IPS-18c (cell line): Measurements from ENCODE around the gene LAYN.
A peak's percentile ranks its signal among the peaks of the same experiment; 100 is the strongest.

Source experiments
- H3K4me3 ChIP-seq: 2 replicates; pipeline ENCODE4 v1.7.0; 2013; ENCODE audit warnings: low read depth, mild to moderate bottlenecking, low read length, moderate library complexity; ENCODE audit not compliant: insufficient read depth
- H3K9me3 ChIP-seq: one replicate; pipeline ENCODE4 v1.6.1; 2013; ENCODE audit warnings: mild to moderate bottlenecking, low read length, moderate library complexity; ENCODE audit not compliant: control insufficient read depth, insufficient read depth

LAYN gene

GRCh38 chr11:111540114-111540936 lies at the start of gene LAYN:
Gene LAYN, plus strand, starts transcription at chr11:111540720. Its CDS starts 124 bp downstream, at chr11:111540844.
- peaks cover 2% of the 10 kb centered on the region for H3K9me3 ChIP-seq
- H3K4me3 ChIP-seq: peak within 1 kb of the TSS; percentile 71

DNA sequence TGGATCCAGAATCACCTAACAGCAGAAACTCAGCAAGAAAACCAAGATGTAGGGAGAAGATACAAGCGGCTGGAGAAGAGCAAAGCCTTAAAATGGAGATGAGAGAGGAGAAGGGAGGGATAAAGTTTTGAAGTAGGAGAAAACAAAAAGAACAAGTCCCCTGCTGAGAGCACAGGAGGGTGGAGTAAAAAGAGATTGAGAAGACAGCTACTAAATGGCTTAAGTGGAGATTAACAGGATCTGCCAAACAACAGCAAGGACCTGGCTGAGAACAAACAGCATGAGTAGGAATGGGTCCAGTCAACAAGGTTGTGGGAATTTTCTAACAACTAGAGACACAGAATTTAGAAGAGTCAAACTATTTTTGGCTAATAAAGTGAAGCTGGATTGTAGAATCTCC lies 46.5 kb upstream of the LAYN start:
- Histone ChIP-seq H3K9me3 (no peaks in the 10 kb centered on the region), H3K4me3 (no peak overlapping the region)

GRCh38 chr11:111499483-111499882 lies 41.0 kb upstream of the LAYN start:
- no peak overlapping the region for H3K4me3 ChIP-seq
- H3K9me3 ChIP-seq: no peaks in the 10 kb centered on the region

DNA sequence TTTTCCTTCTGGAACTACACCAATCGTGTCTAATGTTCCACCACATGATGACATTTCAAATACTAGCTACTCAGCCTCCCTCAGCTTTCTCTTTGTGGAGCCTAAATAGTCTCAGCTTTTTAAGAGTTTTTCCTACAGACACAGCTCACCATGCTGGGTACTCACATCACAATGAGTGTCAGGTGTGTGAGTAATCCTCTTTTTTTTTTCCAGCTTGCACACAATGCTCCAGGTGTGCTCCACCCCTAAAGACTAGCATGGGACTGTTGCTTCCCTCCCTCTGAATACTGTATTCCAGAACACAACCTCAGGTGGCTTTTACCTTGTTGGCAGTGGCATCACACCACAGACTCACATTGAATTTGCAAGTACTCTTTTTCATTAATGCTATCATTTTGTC lies 40.0 kb upstream of the LAYN start:
- no peaks in the 10 kb centered on the region for H3K9me3 ChIP-seq
- no peak overlapping the region for H3K4me3 ChIP-seq

GRCh38 chr11:111502611-111503010 lies 37.9 kb upstream of the LAYN start:
- H3K9me3 ChIP-seq: no peaks in the 10 kb centered on the region
- no peak overlapping the region for H3K4me3 ChIP-seq

- no peak overlapping the region for H3K4me3 ChIP-seq
- H3K9me3 ChIP-seq: no peaks in the 10 kb centered on the region
Observed at GRCh38 chr11:111510311-111510710, 30.2 kb upstream of the LAYN start.

DNA sequence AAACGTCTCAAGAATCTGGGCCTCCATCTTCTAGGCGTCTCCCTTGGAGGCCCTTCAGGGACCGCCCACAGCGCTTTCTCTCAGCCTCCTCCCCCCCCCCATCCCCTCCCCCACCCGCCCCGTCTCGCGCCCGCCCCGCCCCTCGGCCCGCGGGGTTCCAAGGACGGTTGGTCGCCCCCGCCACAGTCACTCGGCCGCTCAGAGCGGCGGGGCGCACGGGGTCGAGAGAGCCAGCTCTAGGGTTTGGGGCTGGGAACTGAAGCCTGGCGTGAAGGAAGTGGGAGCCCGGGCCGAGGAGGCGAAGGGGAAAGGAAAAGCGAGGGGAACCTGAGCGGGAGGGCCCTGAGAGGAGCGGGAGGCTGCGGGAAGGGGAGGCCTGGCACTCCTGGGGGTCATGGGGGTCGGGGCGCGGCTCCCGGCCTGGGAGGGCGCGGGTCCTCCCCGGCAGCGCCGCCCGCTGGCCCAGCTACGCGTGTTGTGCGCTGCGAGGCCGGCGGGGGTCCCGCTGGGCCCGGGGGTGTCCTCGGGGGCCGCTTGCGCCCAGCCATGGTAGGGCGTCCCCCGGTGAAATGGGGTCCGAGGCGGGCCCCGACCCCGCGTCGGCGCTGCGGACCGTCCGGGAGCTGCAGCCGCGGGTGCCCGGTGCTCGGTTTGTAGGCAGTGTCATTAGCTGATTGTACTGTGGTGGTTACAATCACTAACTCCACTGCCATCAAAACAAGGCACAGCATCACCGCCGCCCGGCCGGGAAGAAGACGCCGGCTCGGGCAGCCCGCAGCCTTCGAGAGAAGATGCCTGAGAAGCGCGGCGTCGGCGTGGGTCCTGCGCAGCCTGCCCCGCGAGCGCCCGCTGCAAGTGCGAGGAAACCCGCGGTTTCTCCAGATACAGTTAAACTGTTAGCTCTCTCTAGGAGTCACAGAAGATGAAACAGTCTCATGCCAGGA lies 28.0 kb upstream of the LAYN start, which contains the start of gene BTG4:
TSS of gene BTG4 (minus strand) at position 91 of the 944 bp plus-strand sequence. CDS start 13,610 bp downstream, outside the sequence.
- Histone ChIP-seq H3K9me3 (no peaks in the 10 kb centered on the region), H3K4me3 (peak within 1 kb of the TSS; percentile 53; the same call in 1 of the 2 replicates)

DNA sequence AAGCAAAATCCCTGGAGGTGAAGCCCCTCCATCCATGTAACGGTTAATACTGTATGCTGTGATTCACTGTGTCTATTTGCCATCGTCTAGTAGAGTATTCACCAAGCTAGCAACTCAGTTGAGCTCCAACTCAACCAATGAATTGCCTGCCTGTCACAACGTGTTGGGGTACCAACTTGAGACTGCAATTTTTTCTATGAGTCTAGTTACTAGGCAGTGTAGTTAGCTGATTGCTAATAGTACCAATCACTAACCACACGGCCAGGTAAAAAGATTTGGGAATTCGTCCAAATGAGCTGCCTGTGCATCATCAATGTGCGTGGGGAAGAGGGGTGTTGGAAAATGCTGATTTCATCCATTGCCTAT lies 27.3 kb upstream of the LAYN start:
- peak overlapping the region; percentile 53; the same call in 1 of the 2 replicates for H3K4me3 ChIP-seq
- H3K9me3 ChIP-seq: no peaks in the 10 kb centered on the region

GRCh38 chr11:111514216-111515031 lies 26.1 kb upstream of the LAYN start, which contains the start of gene HOATZ:
Gene HOATZ, plus strand, starts transcription at chr11:111514778. Its CDS starts 7 bp downstream, at chr11:111514785.
- Histone ChIP-seq H3K9me3 (no peaks in the 10 kb centered on the region), H3K4me3 (peak within 1 kb of the TSS; percentile 36; the same call in 1 of the 2 replicates)

- no peak overlapping the region for H3K4me3 ChIP-seq
- no peaks in the 10 kb centered on the region for H3K9me3 ChIP-seq
Observed at GRCh38 chr11:111515591-111515990, 24.9 kb upstream of the LAYN start.

DNA sequence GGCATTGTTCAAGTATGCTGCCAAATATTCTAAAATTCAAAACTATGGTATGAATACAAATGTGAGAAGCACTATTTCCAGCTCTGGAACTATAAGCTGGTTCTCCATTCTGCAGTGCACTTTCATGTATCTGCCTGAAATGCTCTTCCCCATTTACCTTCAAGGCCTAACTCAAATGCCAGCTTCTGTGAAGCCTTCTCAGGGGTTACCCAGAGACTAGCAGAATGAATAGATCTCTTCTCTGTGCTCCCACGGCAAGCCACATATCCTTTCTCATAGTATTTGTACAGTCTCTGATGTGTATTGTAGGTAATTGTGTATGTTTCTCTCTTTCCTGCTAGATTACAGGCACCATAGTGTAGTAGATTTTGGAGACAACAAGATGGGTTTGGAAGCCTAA lies 21.9 kb upstream of the LAYN start:
- Histone ChIP-seq H3K9me3 (no peaks in the 10 kb centered on the region), H3K4me3 (no peak overlapping the region)

DNA sequence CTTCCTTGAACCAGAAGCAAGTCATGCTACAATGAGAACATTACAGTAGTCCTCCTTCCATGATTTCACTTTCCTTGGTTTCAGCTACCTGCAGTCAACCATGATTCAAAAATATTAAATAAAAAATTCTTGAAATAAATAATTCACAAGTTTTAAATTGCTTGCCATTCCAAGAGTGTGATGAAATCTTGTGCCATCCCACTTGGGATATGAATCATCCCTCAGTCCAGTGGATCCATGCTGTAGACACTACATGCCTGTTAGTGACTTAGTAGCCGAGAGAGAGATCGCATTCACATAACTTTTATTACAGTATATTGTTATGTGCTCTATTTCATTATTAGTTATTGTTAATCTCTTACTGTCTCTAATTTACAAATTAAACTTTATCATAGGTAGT lies 20.0 kb upstream of the LAYN start:
- no peak overlapping the region for H3K4me3 ChIP-seq
- H3K9me3 ChIP-seq: no peaks in the 10 kb centered on the region

- H3K9me3 ChIP-seq: no peaks in the 10 kb centered on the region
- no peak overlapping the region for H3K4me3 ChIP-seq
Observed at GRCh38 chr11:111521135-111521534, 19.4 kb upstream of the LAYN start.

GRCh38 chr11:111522426-111522825 lies 18.1 kb upstream of the LAYN start:
- H3K9me3 ChIP-seq: no peaks in the 10 kb centered on the region
- H3K4me3 ChIP-seq: no peak overlapping the region

DNA sequence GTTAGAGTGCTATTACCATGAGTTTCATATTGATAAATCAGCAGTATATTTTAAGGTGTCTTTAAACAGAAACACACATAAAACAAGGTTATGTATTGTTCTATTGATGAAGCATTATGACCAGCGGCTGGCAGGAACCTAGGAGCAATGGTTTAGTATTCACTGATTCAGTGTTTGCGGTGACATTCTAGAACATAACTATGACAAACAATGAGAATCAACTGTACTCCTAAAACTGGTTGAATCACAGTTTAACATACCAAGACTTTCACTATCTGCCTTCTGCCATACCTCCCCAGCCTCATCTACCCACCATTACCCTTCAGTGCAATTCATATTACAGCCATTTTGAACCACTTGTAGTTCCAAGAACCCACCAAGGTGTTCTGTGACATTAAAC lies 17.2 kb upstream of the LAYN start:
- no peaks in the 10 kb centered on the region for H3K9me3 ChIP-seq
- H3K4me3 ChIP-seq: no peak overlapping the region

DNA sequence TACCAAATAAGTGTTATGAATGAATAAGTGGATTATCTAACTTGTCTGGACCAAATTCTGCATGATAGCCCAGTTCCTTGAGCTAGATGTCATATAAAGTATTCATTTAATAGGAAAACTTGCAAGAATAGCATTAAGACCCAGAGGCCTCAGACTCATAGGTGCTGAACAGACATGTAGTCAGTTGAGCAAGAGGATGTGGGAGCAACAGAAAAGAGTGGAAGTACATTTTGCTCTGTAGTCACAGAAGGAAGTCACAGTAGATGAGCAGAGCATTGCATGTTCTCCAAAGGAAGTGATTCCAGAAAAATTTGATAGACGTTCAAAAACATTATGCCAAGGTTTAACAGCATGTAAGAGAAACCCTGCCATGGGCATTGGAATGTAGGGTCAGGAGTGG lies 16.5 kb upstream of the LAYN start:
- H3K4me3 ChIP-seq: no peak overlapping the region
- no peaks in the 10 kb centered on the region for H3K9me3 ChIP-seq

DNA sequence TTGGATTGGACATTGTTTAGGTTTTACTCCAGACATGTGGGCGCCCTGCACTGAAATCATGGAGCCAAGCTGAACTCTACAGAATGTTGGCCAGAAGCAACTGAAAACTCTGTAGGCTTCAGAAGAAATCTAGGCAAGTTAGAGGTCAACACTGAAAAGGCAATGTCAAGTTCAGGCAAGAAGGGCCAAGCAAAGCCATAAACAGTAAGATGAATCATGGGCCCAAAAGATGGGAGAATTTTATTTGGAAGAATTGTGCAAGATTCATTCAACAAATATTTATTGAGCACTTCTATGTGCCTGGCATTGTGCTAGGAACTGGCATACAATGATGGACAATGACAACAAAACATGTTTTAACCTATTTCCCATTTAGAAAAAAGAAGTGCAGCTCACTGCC lies 15.1 kb upstream of the LAYN start:
- H3K9me3 ChIP-seq: no peaks in the 10 kb centered on the region
- no peak overlapping the region for H3K4me3 ChIP-seq
